ENCODE data around the gene PDZRN3.

DNA sequence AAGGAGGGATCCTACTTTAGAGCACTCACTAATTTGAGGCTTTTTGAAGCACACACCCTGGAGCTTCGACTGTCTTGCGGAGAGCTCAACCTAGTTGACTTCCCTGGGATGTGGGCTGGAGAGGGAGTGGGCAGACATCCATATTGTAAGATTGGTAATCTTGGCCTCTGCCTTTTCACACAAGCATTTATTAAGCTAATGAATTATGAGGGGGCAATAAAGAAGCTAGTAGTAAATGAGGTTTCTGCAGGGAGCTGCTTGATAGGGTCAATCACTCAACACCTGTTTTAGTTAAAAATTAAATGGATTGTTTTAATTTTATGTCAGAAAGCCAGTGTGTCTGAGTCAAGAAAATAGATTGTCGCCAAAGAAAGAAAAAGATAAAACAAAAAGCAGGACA lies 76.3 kb downstream of the PDZRN3 start:
- TF ChIP-seq, protein P1, sequence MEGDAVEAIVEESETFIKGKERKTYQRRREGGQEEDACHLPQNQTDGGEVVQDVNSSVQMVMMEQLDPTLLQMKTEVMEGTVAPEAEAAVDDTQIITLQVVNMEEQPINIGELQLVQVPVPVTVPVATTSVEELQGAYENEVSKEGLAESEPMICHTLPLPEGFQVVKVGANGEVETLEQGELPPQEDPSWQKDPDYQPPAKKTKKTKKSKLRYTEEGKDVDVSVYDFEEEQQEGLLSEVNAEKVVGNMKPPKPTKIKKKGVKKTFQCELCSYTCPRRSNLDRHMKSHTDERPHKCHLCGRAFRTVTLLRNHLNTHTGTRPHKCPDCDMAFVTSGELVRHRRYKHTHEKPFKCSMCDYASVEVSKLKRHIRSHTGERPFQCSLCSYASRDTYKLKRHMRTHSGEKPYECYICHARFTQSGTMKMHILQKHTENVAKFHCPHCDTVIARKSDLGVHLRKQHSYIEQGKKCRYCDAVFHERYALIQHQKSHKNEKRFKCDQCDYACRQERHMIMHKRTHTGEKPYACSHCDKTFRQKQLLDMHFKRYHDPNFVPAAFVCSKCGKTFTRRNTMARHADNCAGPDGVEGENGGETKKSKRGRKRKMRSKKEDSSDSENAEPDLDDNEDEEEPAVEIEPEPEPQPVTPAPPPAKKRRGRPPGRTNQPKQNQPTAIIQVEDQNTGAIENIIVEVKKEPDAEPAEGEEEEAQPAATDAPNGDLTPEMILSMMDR (IDR thresholded peaks at IDR 0.05; ENCODE audit: poor library complexity), result no peak
- TF ChIP-seq EZH2 (IDR thresholded peaks at IDR 0.05; ENCODE audit: borderline replicate concordance), result no peak
